A549 (cell line): ENCODE results near the gene HAS3. TPM values are rescaled to one million over a fixed set of nuclear protein-coding genes. Genes with fewer than 3 reads are reported as not detected.

Experiments
- ATAC-seq, 2 experiments: fragments of 200-7000 bp in 1 of 2; fragments of >200 bp in 1 of 2; cut with Nextera tagmentation in 1 of 2; cut with Tn5 transposase in 1 of 2; 3 replicates each; pipeline versions ENCODE4 v1.8.0 to v1.9.1; 2018 to 2020; ENCODE audit warnings: mild to moderate bottlenecking in 1 of 2, moderate library complexity in 1 of 2
- CTCF ChIA-PET: fragments of 300-600 bp; sonication (Branson Sonifier 250); formaldehyde crosslinking; extraction: SDS; loops from one replicate; lab custom pipeline; 2021; ENCODE audit warnings: antibody characterized with exemption, inconsistent platforms; lab: Yijun Ruan, JAX
- POLR2A ChIA-PET: fragments of 350-600 bp; formaldehyde crosslinking; extraction: SDS; loops from one replicate; lab custom pipeline; 2021; ENCODE audit warnings: antibody characterized with exemption, inconsistent platforms; lab: Yijun Ruan, JAX
- DNase-seq, 2 experiments: peaks; one replicate each; pipeline versions ENCODE4 v3.0.0 to v3.0.0-alpha.2; 2011 to 2016; ENCODE audit warnings: low read depth in 1 of 2, low spot score in 1 of 2
- FAIRE-seq: peaks from 2 replicates; lab custom pipeline; 2011; peaks lifted over from hg19 to GRCh38; lab: Jason Lieb, UNC
- H3K27ac ChIP-seq, 2 experiments: fragments of >200 bp; sonication (Bioruptor Twin); formaldehyde crosslinking; 3 replicates each; pipeline ENCODE4 v1.5.1; 2016 to 2017
- H3K4me1 ChIP-seq: fragments of >200 bp; sonication (Bioruptor Twin); formaldehyde crosslinking; 3 replicates; pipeline ENCODE4 v1.6.1; 2016
- H3K4me2 ChIP-seq: fragments of >200 bp; sonication (Bioruptor Twin); formaldehyde crosslinking; 3 replicates; pipeline ENCODE4 v1.6.1; 2016
- H3K4me3 ChIP-seq: fragments of >200 bp; sonication (Bioruptor Twin); formaldehyde crosslinking; 3 replicates; pipeline ENCODE4 v1.5.1; 2016
- H3K9me3 ChIP-seq: fragments of >200 bp; sonication (Bioruptor Twin); formaldehyde crosslinking; 3 replicates; pipeline ENCODE4 v1.6.1; 2016
- CBX2 ChIP-seq: fragments of 200-600 bp; sonication (generic); IDR thresholded peaks from 2 replicates; pipeline ENCODE4 v1.6.1; 2016; ENCODE audit warnings: low read depth, mild to moderate bottlenecking, borderline replicate concordance
- CHD4 ChIP-seq: fragments of 200-600 bp; sonication (generic); IDR thresholded peaks from 2 replicates; pipeline ENCODE4 v1.6.1; 2016; ENCODE audit warnings: antibody characterized with exemption, mild to moderate bottlenecking, borderline replicate concordance
- EHF ChIP-seq: fragments of 250-450 bp; sonication (Bioruptor Pico); IDR thresholded peaks from 2 replicates; pipeline ENCODE4 v1.5.0; 2020; ENCODE audit warnings: mild to moderate bottlenecking
- EHMT2 ChIP-seq: fragments of 200-600 bp; sonication (generic); IDR thresholded peaks from 2 replicates; pipeline ENCODE4 v1.6.1; 2016; ENCODE audit warnings: antibody characterized with exemption, low read depth, mild to moderate bottlenecking, moderate library complexity
- ESRRA ChIP-seq: fragments of 150-350 bp; IDR thresholded peaks from 2 replicates; pipeline ENCODE4 v1.6.1; 2014; ENCODE audit warnings: mild to moderate bottlenecking, low read length, borderline replicate concordance
- FOSL2 ChIP-seq, 2 experiments: fragments of 450-650 bp in 1 of 2; fragments of >200 bp in 1 of 2; sonication (Bioruptor Twin) in 1 of 2; formaldehyde crosslinking; IDR thresholded peaks; 2 replicates each; pipeline versions ENCODE4 v1.5.0 to v1.6.1; 2016 to 2020; ENCODE audit warnings: mild to moderate bottlenecking in 1 of 2, moderate library complexity in 1 of 2
- FOXS1 ChIP-seq: fragments of 250-450 bp; sonication (Bioruptor Pico); IDR thresholded peaks from 2 replicates; pipeline ENCODE4 v1.5.0; 2020; ENCODE audit warnings: mild to moderate bottlenecking, moderate library complexity
- GATA3 ChIP-seq: IDR thresholded peaks from 2 replicates; pipeline ENCODE4 v1.6.1; 2012; ENCODE audit warnings: borderline replicate concordance
- HDAC2 ChIP-seq: fragments of 200-600 bp; sonication (generic); IDR thresholded peaks from 2 replicates; pipeline ENCODE4 v1.6.1; 2016
- HEYL ChIP-seq: fragments of 250-450 bp; sonication (Bioruptor Pico); IDR thresholded peaks from 2 replicates; pipeline ENCODE4 v1.8.0; 2021; ENCODE audit warnings: mild to moderate bottlenecking, moderate library complexity
- HOXA7 ChIP-seq: fragments of 250-450 bp; sonication (Bioruptor Pico); IDR thresholded peaks from 2 replicates; pipeline ENCODE4 v1.5.0; 2020; ENCODE audit warnings: mild to moderate bottlenecking, moderate library complexity
- HOXB13 ChIP-seq: fragments of 250-450 bp; sonication (Bioruptor Pico); IDR thresholded peaks from 2 replicates; pipeline ENCODE4 v1.5.0; 2020; ENCODE audit warnings: low read depth, mild to moderate bottlenecking, moderate library complexity
- NFE2L2 ChIP-seq: fragments of 150-350 bp; conservative IDR thresholded peaks from 2 replicates; pipeline ENCODE4 v1.6.1; 2014; ENCODE audit warnings: low read length
- NR3C1 ChIP-seq: fragments of >200 bp; sonication (Bioruptor Twin); formaldehyde crosslinking; IDR thresholded peaks from 3 replicates; pipeline ENCODE4 v1.6.1; 2017
- REST ChIP-seq: fragments of 200-600 bp; sonication (generic); IDR thresholded peaks from 2 replicates; pipeline ENCODE4 v1.6.1; 2016; ENCODE audit warnings: antibody characterized with exemption, mild to moderate bottlenecking, moderate library complexity
- SMC3 ChIP-seq: fragments of >200 bp; sonication (Bioruptor Twin); formaldehyde crosslinking; IDR thresholded peaks from 3 replicates; pipeline ENCODE4 v1.6.1; 2018; ENCODE audit warnings: inconsistent platforms
- ZSCAN20 ChIP-seq: fragments of 250-450 bp; sonication (Bioruptor Pico); IDR thresholded peaks from 2 replicates; pipeline ENCODE4 v1.8.0; 2022; ENCODE audit warnings: mild to moderate bottlenecking, moderate library complexity
- WGBS: methylation state at CpG from one replicate; pipeline ENCODE4 v1.1.6; 2017; ENCODE audit errors: missing lambda C conversion rate; 5-methylcytosine and 5-hydroxymethylcytosine counted together
- polyA plus RNA-seq, 4 experiments: library from polyadenylated mRNA; depleted of rRNA in 3 of 4; stranded (reverse); fragments of >200 nt; fragmentation: RNase III in 1 of 4; extraction: RNeasy Plus Mini Kit Qiagen cat#74134 plus additional on column Dnase treatment in 1 of 4; gene quantifications; 2 replicates in 3 of 4; 3 replicates in 1 of 4; pipeline ENCODE4 v1.2.3, GENCODE V29; 2011 to 2017
- TF ChIP-seq, protein P1 (sequence below): IDR thresholded peaks from 2 replicates; pipeline ENCODE4 v1.6.1; 2012
- TF ChIP-seq, protein P2 (sequence below): fragments of 250-450 bp; sonication (Bioruptor Pico); IDR thresholded peaks from 2 replicates; pipeline ENCODE4 v1.5.0; 2021; ENCODE audit warnings: mild to moderate bottlenecking, moderate library complexity, borderline replicate concordance
- TF ChIP-seq, protein P3 (sequence below): fragments of 450-650 bp; IDR thresholded peaks from 2 replicates; pipeline ENCODE4 v1.6.1; 2014; ENCODE audit warnings: antibody characterized with exemption

HAS3 gene
- polyA plus RNA-seq, 2 of the 4 experiments (the other 2 are of a cell fraction), result 9.1 to 12.4 TPM

GRCh38 chr16:69114976-69115355 is 9.5 kb downstream of the HAS3 start:
- H3K4me1 ChIP-seq, result no peaks in the 10 kb centered on the region
- no peak for TF ChIP-seq FOSL2 (IDR thresholded peaks at IDR 0.05)
- TF ChIP-seq FOSL2 (CRISPR knock-in tag; IDR thresholded peaks at IDR 0.05), result no peak
- TF ChIP-seq ESRRA, result no peak
- no peak for TF ChIP-seq NFE2L2
- TF ChIP-seq, all 56 proteins: peak for 0
- FAIRE-seq (no peak), ATAC-seq (no peak), DNase-seq (no peak)
- POLR2A ChIA-PET, result interaction anchor here (0.5 to 1.6 kb wide), 3 partner anchors 9 to 247 kb away, joined by 4 to 5 read pairs (median 5); partner anchors contain the start of gene HAS3
- WGBS, result 95% methylated on average over 6 of the region's 6 CpGs
- CTCF ChIA-PET, result interaction anchor here (0.9 to 24.8 kb wide), 6 partner anchors 9 to 268 kb away, joined by 3 to 503 read pairs (median 16); partner anchors contain the start of gene HAS3
- Histone ChIP-seq H3K4me3 (no peak overlapping the region), H3K4me2 (no peak overlapping the region), H3K27ac (no peak overlapping the region), H3K9me3 (no peaks in the 10 kb centered on the region)

- ChIA-PET POLR2A (interaction anchor here (0.6 to 1.6 kb wide), 3 partner anchors 9 to 12 kb away, joined by 4 to 5 read pairs (median 5); partner anchors contain the start of gene HAS3), CTCF (interaction anchor here (0.7 to 24.8 kb wide), 5 partner anchors 9 to 268 kb away, joined by 3 to 503 read pairs (median 4); partner anchors contain the start of gene HAS3)
- H3K4me2 ChIP-seq, result no peak overlapping the region
- H3K9me3 ChIP-seq, result no peaks in the 10 kb centered on the region
- TF ChIP-seq EHMT2 (no peak), HOXB13 (no peak), FOXS1 (CRISPR knock-in tag) (no peak), REST (no peak), GATA3 (no peak), EHF (CRISPR knock-in tag) (no peak)
- TF ChIP-seq, protein P1, sequence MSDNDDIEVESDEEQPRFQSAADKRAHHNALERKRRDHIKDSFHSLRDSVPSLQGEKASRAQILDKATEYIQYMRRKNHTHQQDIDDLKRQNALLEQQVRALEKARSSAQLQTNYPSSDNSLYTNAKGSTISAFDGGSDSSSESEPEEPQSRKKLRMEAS, result no peak
- H3K4me1 ChIP-seq, result no peaks in the 10 kb centered on the region
- DNase-seq, result no peak
- WGBS, result 92% methylated on average over 5 of the region's 5 CpGs
- no peak for FAIRE-seq
- no peak overlapping the region for H3K4me3 ChIP-seq
- no peak overlapping the region for H3K27ac ChIP-seq
- no peak for ATAC-seq
Measured at GRCh38 chr16:69115361-69115760, 9.9 kb downstream of the HAS3 start.

DNA sequence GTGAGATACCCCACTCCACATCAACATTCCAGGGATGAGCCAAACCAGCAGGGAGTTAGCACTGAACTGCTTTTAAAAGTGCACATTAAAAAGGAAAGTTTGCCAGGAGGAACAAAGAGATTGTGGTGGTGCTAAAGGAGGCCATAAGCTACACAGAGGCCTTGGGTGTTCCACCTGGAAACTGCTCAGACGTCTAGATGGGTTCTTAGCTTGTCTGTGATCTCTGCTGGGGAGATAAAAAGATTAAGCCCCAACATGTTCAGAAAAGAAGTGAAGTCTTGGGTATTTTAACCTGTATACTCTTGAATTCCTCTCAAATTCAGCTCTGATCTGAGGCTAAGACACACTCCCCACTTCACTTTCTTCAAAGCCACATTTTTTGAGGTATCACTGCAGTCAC is 10.4 kb downstream of the HAS3 start:
- ATAC-seq (no peak), DNase-seq (no peak), FAIRE-seq (no peak)
- no peaks in the 10 kb centered on the region for H3K9me3 ChIP-seq
- 65% methylated on average over 1 of the region's 1 CpG for WGBS
- no peak overlapping the region for H3K27ac ChIP-seq
- TF ChIP-seq SMC3 (no peak), CHD4 (no peak), NFE2L2 (no peak), HEYL (CRISPR knock-in tag) (no peak), CBX2 (no peak), HOXA7 (CRISPR knock-in tag) (no peak), HDAC2 (no peak), ZSCAN20 (no peak), NR3C1 (no peak)
- TF ChIP-seq, protein P2, sequence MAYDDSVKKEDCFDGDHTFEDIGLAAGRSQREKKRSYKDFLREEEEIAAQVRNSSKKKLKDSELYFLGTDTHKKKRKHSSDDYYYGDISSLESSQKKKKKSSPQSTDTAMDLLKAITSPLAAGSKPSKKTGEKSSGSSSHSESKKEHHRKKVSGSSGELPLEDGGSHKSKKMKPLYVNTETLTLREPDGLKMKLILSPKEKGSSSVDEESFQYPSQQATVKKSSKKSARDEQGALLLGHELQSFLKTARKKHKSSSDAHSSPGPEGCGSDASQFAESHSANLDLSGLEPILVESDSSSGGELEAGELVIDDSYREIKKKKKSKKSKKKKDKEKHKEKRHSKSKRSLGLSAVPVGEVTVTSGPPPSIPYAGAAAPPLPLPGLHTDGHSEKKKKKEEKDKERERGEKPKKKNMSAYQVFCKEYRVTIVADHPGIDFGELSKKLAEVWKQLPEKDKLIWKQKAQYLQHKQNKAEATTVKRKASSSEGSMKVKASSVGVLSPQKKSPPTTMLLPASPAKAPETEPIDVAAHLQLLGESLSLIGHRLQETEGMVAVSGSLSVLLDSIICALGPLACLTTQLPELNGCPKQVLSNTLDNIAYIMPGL (CRISPR knock-in tag), result no peak
- TF ChIP-seq, protein P3, sequence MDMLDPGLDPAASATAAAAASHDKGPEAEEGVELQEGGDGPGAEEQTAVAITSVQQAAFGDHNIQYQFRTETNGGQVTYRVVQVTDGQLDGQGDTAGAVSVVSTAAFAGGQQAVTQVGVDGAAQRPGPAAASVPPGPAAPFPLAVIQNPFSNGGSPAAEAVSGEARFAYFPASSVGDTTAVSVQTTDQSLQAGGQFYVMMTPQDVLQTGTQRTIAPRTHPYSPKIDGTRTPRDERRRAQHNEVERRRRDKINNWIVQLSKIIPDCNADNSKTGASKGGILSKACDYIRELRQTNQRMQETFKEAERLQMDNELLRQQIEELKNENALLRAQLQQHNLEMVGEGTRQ, result no peak
- no peak overlapping the region for H3K4me2 ChIP-seq
- ChIA-PET CTCF (interaction anchor here (0.7 to 24.8 kb wide), 4 partner anchors 8 to 268 kb away, joined by 4 to 503 read pairs (median 7); partner anchors contain the start of gene HAS3), POLR2A (interaction anchor here (1.5 kb wide), 1 partner anchor 10 kb away, joined by 5 read pairs; the partner anchor contains the start of gene HAS3)
- no peak overlapping the region for H3K4me3 ChIP-seq
- H3K4me1 ChIP-seq, result no peaks in the 10 kb centered on the region
